GM21717 (cell line): ENCODE results near the gene RIT2.
"Not testable (repeated sequence)": the region's sequence is repeated elsewhere in the genome, so short reads cannot be mapped to it uniquely, and the experiment has no call there.

Experiments used
- ATAC-seq: cut with Tn5 transposase; IDR thresholded peaks from one replicate; pipeline ENCODE4 v1.9.1; 2021; ENCODE audit warnings: mild to moderate bottlenecking, moderate library complexity; ENCODE audit not compliant: unreplicated experiment

Gene RIT2

DNA sequence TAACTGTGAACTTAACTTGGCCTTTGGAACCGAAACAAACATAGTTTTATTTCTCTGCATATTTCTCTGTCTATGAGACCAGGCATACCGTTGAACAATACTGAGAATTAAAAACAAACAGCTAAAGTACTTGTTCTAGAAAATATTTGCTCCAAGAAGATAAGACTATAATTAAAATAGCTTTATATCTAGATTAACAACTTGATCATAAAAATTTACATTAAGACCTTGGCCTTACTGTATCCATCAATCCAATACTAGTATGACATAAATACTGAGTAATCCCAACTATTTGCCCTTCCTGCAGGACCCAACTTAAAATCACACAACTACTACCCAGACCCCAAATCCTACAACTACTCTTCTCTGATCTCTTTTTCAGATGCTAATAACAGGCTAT, 260.9 kb downstream of the RIT2 start:
- ATAC-seq, result no peak

DNA sequence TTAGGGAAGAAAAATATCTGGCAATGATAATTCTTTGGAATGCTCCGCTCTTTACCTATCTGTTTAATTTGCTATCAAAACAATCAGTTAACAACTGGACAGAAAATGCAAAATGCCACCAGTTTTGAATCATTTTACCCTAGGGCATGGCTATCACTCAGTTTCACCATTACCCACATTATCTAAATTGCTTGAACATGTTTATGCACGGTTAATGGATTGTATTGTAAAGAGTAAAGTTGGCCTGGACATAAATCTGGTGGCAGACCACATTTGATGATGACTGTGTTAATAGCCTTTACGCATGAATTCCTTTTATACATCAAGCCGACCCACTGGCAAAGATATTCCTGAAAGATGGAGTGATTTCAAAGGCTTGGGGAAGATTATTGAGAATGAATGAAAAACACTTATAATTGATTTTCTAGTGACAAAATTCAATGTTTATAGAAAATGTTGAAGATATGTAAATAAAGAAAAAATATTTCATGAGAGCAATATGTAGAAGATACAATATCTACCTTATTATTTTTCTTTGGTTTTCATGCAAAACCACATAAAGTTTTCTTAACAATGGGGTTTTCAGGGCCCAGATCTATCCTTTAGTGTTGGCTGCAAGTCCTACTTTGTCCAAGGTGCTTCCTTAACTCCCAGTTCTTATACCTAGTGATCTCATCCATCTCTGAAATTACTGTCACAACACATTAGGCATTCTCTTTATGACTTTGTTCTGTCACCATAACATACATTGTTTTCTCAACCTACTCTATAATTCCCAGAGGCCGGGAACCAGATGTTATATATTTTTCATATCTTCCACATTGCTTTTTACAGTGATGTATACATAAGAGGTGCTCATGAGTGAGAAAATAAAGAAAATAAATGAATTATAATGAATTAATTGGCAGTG, 265.1 kb downstream of the RIT2 start:
- no peak for ATAC-seq

DNA sequence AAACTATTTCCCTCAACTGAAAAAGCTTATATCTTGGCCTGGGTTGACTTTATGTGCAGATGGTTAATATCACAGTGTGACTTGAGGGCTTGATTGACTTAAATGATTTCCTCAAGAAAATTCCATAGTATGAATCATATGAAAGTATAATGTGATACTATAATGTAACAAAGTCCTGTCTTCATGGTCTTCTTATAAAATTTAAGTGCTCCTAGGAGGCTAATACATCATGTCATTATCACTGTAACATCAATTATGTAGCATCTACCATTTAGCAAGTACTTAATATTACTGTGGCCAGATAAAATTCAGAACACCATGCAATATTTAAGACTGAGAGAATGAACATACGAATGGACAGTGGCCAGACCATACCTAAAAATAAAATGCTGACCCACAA, 276.1 kb downstream of the RIT2 start:
- no peak for ATAC-seq

DNA sequence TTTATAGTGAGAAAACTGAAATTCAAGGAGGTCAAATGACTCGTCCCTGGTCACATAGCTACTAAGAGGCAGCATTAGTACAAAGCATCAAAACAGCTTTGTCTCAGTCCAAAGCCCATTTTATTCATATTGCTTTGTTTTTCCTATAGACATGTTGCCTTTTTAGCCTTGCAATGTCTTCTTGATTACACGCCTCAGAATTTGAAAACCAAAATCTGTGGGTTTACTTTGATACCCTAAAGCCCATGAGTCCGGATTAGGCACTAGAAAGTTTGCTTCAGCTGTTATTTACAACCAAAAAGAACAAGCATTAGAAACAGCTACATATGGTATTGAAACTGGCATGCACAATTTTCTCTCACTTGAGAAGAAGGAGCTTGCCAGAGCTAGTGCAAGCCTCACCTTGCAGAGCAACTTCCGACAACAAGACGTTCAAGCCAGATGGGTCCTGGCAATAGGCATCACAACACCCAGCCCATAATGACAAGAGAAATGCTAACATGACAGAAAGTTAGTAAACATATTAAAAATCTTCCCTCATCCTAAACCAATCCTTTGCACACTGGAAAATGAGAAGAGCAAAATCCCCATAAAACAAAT, 276.8 kb downstream of the RIT2 start:
- ATAC-seq, result no peak

DNA sequence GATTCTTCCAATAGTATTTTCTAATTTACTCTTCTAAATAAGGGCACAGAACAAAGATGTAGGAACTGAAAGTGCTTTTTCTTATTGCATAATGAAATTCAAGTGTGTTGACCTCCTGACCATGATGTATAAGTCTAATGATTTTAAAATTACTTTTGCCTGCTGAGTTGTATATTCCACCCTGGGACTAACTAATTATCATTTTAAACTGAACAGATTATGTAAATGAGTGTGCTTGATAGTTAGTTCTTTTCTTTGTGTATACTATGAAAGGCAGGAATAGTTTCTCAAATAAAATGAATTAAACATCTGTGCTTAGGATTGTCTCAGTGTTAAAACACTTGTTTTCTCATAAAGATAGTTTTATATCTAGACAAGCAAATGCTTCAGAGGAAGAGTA, 284.5 kb downstream of the RIT2 start:
- no peak for ATAC-seq

DNA sequence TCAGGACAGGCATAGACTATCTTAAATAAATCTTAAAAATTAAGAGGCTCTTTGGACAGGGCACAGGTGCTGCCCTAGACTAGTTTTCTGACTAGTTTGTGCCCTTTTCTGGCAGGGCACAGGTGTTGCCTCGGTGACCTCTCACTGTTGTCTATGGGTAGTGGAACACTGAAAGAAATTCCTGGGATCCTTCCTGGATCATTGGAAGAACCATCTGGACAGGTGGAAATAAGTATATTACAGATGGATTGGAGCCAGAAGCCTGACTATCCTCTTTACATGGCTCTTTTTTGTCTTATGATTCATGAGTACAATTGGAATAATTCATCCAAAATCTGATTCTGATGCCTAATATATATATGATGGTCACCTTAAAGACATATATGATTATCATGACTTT, 286.6 kb downstream of the RIT2 start:
- ATAC-seq, result no peak

DNA sequence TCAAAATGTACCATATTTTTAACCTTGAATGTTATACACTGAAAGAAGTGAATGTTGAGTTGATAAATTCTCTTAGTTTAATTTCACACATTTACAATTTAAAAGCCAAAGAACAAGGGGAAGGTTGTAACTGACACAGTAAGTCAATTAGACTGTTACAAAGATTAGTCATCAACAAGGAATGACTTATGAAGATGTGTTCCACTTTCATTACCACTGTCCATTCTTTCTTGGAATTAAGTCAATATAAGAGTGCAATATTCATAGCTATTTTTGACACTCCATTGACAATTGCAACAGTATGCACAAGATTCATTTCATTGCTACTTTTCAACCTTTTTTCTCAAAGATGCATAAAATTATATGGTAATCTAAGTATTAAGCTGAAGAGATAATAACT, 291.3 kb downstream of the RIT2 start:
- no peak for ATAC-seq

DNA sequence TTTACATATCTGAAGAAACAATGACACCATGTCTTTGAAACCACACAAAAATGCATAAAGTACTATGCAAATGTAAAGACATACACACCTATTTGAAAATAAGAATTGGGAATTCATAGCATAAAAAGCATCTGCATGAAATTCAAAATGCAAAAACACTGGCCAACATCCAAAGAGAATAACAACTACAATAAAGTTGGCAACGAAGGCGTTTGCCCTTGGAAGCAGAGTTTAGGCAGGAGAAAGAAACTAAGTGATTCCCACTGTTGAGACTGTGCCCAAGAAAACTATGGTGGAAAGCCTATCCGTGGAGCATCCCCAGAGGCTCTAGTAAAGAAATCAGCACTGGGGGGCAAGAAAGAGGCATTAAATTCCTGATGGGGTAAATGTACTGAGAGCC, 292.8 kb downstream of the RIT2 start:
- no peak for ATAC-seq

DNA sequence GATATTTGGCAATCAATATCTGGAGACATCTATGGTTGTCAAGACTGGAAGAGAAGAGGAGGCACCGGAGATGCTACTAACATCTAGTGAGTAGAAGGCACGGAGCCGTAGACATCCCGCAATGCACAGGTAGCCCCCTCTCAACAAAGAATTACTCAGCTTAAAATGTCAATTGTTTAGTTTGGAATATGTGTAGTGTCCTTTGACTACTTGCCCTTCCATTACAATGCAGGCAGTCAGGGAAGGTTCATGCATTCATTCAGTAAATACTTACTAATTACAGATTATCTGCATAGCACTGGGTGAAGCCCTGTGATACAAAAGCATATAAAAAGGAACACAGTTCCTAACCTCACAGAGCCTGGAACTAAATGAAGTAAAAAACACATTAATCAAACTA, 294.0 kb downstream of the RIT2 start:
- ATAC-seq, result no peak

DNA sequence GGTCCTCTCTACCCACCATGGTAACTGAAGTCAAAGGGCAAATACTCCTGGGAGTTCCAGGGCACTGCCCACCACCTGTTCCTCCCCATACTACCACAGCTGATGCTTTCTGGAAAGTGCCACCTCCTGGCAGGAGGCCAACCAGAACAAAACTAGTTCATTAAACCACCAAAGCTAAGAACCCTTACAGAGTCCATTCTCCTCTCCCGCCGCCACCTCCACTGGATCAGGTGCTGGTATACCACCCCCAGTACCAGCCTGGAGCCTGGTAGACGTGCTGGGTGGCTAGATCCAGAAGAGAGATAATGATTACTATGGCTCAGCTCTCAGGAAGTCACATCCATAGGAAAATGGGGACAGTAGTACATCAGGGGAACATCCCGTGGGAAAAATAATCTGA, 300.9 kb downstream of the RIT2 start:
- no peak for ATAC-seq

DNA sequence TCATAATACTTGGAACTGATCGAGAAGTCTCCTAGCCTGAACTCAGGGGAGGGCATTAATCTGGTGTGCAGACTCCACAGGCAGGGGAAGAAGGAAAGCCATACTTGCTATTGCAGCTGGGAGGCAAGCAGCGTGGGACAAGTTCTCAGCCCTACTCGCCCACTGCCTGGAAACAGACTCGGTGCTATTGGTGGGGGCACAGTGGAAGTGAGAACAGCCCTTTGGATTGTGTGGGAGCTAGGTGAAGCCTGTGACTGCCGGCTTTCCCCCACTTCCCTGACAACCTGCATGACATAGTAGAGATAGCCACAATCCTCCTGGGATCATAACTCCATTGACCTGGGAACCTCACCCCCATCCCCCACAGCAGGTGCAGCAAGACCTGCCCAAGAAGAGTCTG, 301.3 kb downstream of the RIT2 start:
- ATAC-seq, result no peak

DNA sequence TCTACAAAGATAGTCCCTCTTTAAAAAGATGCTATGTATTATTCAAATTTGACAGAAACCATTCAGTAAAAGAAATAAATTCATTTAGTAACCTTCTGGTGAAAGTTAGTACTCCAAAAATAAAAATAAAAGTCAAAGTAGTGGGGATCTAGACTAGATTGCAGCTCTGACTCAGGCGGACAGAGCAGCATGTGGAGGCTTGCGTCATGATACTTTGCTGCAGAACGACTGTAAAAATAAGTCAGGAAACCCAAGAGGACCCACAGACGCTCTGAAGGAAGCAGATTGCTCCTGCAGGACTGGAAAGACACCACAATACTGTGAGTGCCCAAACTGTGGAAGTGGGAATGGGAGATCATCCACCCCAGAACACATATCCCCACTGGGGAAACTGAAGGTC, 301.9 kb downstream of the RIT2 start:
- no peak for ATAC-seq

DNA sequence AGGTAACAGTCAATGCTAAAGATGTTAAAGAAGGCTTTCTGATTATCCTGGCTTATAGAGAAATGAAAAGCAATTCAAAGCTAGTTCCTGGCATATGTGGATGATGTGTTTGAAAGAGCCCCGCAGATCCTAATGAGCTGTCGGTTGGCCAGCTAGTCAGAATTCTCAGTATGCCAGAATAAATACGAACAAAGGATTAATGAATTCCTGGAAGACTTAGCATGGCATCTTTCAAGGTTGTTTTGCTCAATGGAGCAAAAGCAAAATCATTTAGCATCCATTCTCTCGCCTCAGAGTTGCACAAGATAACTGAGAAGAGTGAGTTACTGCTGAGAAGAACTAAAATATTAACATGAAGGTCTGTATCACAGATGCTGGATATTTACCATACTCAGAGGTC, 307.6 kb downstream of the RIT2 start:
- ATAC-seq, result no peak

DNA sequence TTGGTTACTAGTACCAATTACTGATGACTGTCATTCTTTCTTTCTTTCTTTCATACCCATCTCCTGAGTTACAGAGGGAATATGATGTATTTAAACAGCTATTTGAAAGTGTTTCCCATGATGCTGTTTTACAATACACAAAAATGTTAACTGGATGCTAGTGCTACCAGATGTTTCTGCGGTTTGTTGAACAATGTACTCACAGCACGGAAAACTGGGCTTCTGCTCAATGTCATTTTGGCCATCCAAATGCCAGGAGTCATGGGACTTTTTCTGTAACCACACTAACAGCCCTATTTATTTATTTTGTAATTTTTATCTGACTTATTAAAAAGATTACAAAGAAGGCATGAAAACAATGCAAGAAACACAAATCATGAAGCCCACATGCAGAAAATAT, 313.8 kb downstream of the RIT2 start:
- ATAC-seq, result no peak

DNA sequence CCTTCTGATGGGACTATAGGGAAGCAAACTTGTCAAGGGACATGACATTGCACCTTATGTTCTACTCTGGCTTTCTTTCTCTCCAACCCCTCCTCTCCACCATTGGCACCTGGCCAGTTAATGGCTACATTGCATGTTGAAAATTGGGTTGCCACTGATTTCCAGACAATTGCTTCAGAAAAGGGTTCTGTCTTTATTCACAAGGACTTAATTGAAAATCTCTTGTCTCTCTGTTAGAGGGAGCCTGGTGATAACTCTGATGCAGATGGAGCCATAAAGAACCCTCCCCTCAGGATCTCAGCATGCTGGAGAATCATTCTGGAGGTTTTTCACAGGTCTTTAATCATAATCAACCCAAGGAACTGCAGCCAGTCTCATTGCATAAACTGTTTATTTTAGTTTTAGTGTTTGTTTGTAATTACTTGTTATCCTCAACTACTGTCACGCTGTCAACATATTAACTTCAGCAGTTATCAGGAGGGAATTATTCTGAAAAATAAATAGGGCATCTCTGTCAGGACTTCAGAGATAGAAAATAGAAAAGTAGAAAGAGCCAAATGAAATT, 316.8 kb downstream of the RIT2 start:
- ATAC-seq, result no peak

DNA sequence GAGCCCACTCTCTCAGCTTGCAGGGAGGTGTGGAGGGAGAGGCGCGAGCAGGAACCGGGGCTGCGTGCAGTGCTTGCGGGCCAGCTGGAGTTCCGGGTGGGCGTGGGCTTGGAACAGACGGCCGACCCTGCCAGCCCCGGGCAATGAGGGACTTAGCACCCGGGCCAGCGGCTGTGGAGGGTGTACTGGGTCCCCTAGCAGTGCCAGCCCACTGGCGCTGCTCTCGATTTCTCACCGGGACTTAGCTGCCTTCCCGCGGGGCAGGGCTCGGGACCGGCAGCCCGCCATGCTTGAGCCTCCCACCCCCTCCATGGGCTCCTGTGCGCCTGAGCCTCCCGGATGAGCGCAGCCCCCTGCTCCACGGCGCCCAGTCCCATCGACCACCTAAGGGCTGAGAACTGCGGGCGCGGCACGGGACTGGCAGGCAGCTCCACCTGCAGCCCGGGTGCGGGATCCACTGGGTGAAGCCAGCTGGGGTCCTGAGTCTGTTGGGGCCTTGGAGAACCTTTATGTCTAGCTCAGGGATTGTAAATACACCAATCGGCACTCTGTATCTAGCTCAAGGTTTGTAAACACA, 320.2 kb downstream of the RIT2 start:
- not testable (repeated sequence) for ATAC-seq

DNA sequence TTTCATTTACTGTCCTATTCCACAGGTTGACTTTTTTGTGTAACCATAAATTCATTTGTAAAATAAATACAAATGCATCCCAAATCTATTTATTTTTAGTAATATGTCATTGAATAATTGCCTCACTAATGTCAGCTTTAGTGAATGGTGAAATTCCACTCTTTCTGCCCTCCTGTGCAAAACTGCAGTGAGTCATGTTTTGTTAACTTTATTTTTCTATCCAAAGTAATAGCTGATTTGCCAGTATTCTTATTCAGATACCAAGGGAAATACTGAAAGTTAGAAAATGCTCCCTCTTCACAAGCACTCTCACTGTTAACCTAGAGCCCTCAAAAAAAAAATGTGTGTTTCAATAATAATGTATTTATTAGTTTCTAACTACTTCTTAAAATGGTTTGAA, 322.8 kb downstream of the RIT2 start:
- ATAC-seq, result no peak

DNA sequence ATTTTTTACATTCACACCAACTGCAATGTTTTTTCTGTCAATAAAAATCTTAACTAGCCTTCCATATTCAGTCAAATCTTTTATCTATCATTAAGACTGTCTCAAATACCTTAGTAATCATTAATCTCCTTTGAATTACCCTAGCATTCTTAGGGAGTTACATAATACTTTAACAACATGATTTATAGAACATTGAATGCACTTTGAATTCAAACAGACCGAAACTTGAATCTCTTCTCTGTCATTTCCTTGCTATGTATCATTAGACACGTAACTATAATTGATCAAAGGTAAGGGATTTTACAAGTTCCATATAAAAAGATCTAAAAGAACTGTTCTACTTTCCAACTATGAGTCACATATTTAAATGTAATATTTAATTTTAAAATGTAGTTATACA, 330.9 kb downstream of the RIT2 start:
- no peak for ATAC-seq

DNA sequence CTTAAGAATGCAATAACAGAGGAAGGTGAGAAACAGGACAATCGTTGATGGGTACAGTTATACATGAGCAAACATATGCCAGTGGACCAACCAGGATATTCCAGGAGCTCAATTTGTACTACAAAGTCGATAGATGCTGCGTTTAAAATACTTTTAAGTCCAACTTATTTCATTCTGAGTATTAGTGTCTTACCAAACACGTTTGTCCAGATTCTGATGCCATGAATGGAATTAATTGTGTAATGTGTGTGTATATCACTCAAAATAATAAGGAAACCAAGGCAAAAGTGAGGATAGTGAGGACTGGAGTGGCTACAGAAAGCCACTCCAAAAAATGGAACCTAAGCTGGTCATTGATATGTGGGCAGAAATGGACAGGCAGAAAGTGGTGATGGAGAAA, 332.6 kb downstream of the RIT2 start:
- ATAC-seq, result no peak

DNA sequence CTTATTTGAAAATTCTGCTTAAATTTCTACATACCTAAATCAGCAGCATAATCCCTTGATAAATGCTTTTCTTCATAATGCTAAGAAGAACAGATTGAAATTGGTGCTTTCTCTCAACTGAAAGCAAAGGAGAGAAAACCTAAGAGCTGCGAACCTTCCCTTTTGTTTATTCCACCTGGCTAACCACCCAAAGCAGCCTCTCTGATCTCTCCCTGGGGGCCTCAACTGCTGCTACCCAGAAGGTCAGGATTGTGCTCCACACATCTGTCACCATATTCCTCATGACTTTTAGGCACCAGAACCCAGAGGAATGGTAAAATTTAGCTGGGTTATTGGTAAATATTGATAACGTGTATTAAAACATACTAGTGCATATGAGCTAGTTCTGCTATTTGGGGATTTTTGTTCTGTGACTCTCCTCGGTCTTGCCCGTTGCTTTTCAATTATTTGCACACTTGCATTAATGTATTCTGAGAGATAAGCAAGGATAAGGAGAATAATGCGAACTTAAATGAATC, 334.1 kb downstream of the RIT2 start:
- no peak for ATAC-seq

DNA sequence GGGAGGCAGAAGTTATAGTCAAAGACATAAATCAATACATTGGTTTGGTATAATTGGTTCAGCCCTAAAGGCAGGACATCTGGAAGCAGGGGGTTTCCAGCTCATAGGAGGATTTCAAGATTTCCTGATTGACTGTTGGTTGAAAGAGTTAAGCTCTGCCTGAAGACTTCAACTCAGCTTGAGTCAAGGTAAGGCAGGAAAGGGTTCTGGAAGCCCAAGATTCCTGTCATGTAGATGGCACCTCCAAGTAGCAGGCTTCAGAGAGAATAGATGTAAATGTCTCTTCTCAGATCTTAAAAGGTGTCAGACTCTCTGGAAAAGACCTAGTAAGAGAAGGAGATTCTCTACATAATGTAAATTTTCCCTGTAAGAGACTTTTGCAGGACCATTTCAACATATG, 335.3 kb downstream of the RIT2 start:
- no peak for ATAC-seq
